ENCODE results near the gene MESD. TPM values are rescaled to one million over a fixed set of nuclear protein-coding genes. Genes with fewer than 3 reads are reported as not detected.

MESD gene
- total and polyA plus RNA-seq, 2 of the 4 experiments (the other 2 are of a cell fraction) = 10.0 to 14.0 TPM

GRCh38 chr15:81032818-81033217, 43.2 kb upstream of the MESD start:
- Histone ChIP-seq H4K5ac (ENCODE audit: low read depth, low read length) (no peak overlapping the region), H3K23ac (ENCODE audit: low read depth, low read length) (no peak overlapping the region), H2AK9ac (replicated peaks; ENCODE audit: low read depth, low read length, poor library complexity) (no peak overlapping the region), H4K8ac (ENCODE audit: low read depth in 2 of 2, low read length in 2 of 2) (no peak overlapping the region), H4K91ac (ENCODE audit: insufficient read depth, low read depth, low read length) (no peak overlapping the region), H3K27ac (ENCODE audit: insufficient read depth, low read length) (no peak overlapping the region), H3K9me1 (ENCODE audit: insufficient read depth, low read length) (peaks cover 4% of the 10 kb centered on the region; the same call in 1 of the 2 replicates), H3K79me1 (ENCODE audit: low read depth in 1 of 2, low read length in 2 of 2) (peaks cover 0 to 4% of the 10 kb centered on the region in 2 experiments; a peak in 1 of 4 replicates), H3K36me3 (ENCODE audit: control insufficient read depth, insufficient read depth, low read length) (no peaks in the 10 kb centered on the region), H2AK5ac (ENCODE audit: low read depth, low read length) (no peak overlapping the region), H2BK120ac (ENCODE audit: low read depth, low read length) (no peak overlapping the region), H3K4me2 (ENCODE audit: low read depth, low read length) (no peak overlapping the region), H2BK15ac (ENCODE audit: low read depth, low read length) (no peak overlapping the region), H3K9me3 (ENCODE audit: control insufficient read depth, insufficient read depth, low read length) (peaks cover 5% of the 10 kb centered on the region), H2BK5ac (ENCODE audit: low read depth, low read length, poor library complexity, severe bottlenecking) (no peak overlapping the region), H2BK20ac (ENCODE audit: low read depth, low read length) (no peak overlapping the region), H4K20me1 (ENCODE audit: insufficient read depth, low read length) (no peaks in the 10 kb centered on the region), H2AFZ (replicated peaks; ENCODE audit: low read length, poor library complexity) (no peak overlapping the region), H3K4me1 (ENCODE audit: control insufficient read depth, insufficient read depth, low read length) (peaks cover 2% of the 10 kb centered on the region), H3K4me3 (ENCODE audit: insufficient read depth, low read depth, low read length) (no peak overlapping the region), H3K56ac (ENCODE audit: extremely low read depth, insufficient read depth, low read length) (no peak overlapping the region), H3K14ac (replicated peaks; ENCODE audit: low read depth, low read length) (no peak overlapping the region), H3K4ac (ENCODE audit: low read depth, low read length) (no peak overlapping the region), H3K9ac (ENCODE audit: low read depth, low read length) (no peak overlapping the region), H3K27me3 (ENCODE audit: control insufficient read depth, insufficient read depth, low read length) (no peaks in the 10 kb centered on the region), H3K18ac (ENCODE audit: low read depth, low read length) (no peak overlapping the region)
- in situ Hi-C loops (cut with MboI; ENCODE audit: low sequenced_read_pairs) (no loop called here), dilution Hi-C loops (cut with HindIII; ENCODE audit: low sequenced_read_pairs, unreplicated experiment) (no loop called here), intact Hi-C loops (cut with micrococcal nuclease) (no loop called here)
- ChIA-PET POLR2A (ENCODE audit: unreplicated experiment) (no interaction called here), CTCF (no interaction called here)
- BruUV-seq (replicated peaks) = no TSS peak
- ATAC-seq (ENCODE audit: low read depth) = no peak
- TF ChIP-seq RAD21 (IDR thresholded peaks at IDR 0.05; ENCODE audit: low read length) (no peak), RFX5 (IDR thresholded peaks at IDR 0.05; ENCODE audit: low read depth, low read length) (no peak), CHD1 (IDR thresholded peaks at IDR 0.05; ENCODE audit: low read depth, low read length) (no peak)
- WGBS, 2 experiments (ENCODE audit: extremely low coverage in 2 of 2, insufficient read length in 1 of 2) = no CpG with 5 or more reads among the region's 1 CpG
- DNase-seq = no peak

Data from IMR-90 (cell line).